RWPE2 (cell line): ENCODE results near the gene CNOT6.
"Not testable (repeated sequence)": the region's sequence is repeated elsewhere in the genome, so short reads cannot be mapped to it uniquely, and the experiment has no call there.

Experiments used
- ATAC-seq: fragments of 200-7000 bp; cut with Tn5 transposase; 3 replicates; pipeline ENCODE4 v1.9.1; 2021; ENCODE audit warnings: low read depth
- DNase-seq: peaks from one replicate; pipeline ENCODE4 v3.0.0-alpha.2; 2020; ENCODE audit warnings: low spot score
- H3K27ac ChIP-seq: fragments of 450-650 bp; 2 replicates; pipeline ENCODE4 v1.5.1; 2017; ENCODE audit warnings: mild to moderate bottlenecking; ENCODE audit not compliant: poor library complexity, severe bottlenecking
- H3K27me3 ChIP-seq: fragments of 250-450 bp; sonication (Bioruptor Pico); 2 replicates; pipeline ENCODE4 v1.5.1; 2021; ENCODE audit warnings: mild to moderate bottlenecking, moderate library complexity; ENCODE audit not compliant: insufficient read depth, poor library complexity, severe bottlenecking
- H3K36me3 ChIP-seq: fragments of 250-450 bp; sonication (Bioruptor Pico); 2 replicates; pipeline ENCODE4 v1.5.1; 2020; ENCODE audit warnings: low read depth, mild to moderate bottlenecking, moderate library complexity
- H3K4me1 ChIP-seq: fragments of 250-450 bp; sonication (Bioruptor Pico); 2 replicates; pipeline ENCODE4 v1.5.1; 2021; ENCODE audit warnings: mild to moderate bottlenecking, moderate library complexity; ENCODE audit not compliant: insufficient read depth, poor library complexity, severe bottlenecking
- H3K4me3 ChIP-seq: fragments of 250-450 bp; sonication (Bioruptor Pico); 2 replicates; pipeline ENCODE4 v1.5.1; 2021; ENCODE audit warnings: mild to moderate bottlenecking, moderate library complexity; ENCODE audit not compliant: severe bottlenecking
- H3K9me3 ChIP-seq: fragments of 250-450 bp; sonication (Bioruptor Pico); 2 replicates; pipeline ENCODE4 v1.5.1; 2021; ENCODE audit warnings: mild to moderate bottlenecking, moderate library complexity; ENCODE audit not compliant: severe bottlenecking
- CTCF ChIP-seq: fragments of 450-650 bp; IDR thresholded peaks from one replicate; pipeline ENCODE4 v1.5.1; 2017; ENCODE audit warnings: mild to moderate bottlenecking, moderate library complexity; ENCODE audit not compliant: poor library complexity, severe bottlenecking

Gene CNOT6

GRCh38 chr5:180507661-180508060 lies 13.5 kb downstream of the CNOT6 start:
- no peak for ATAC-seq
- Histone ChIP-seq H3K4me1 (no peaks in the 10 kb centered on the region), H3K27me3 (no peaks in the 10 kb centered on the region), H3K27ac (no peak overlapping the region), H3K36me3 (peaks cover 31% of the 10 kb centered on the region), H3K4me3 (no peak overlapping the region), H3K9me3 (no peaks in the 10 kb centered on the region)
- no peak for DNase-seq
- no peak for TF ChIP-seq CTCF

GRCh38 chr5:180515294-180515693 lies 21.1 kb downstream of the CNOT6 start:
- Histone ChIP-seq H3K4me1 (peaks cover 2% of the 10 kb centered on the region), H3K4me3 (no peak overlapping the region), H3K27me3 (no peaks in the 10 kb centered on the region), H3K9me3 (no peaks in the 10 kb centered on the region), H3K27ac (no peak overlapping the region), H3K36me3 (peaks cover 16% of the 10 kb centered on the region)
- no peak for DNase-seq
- no peak for ATAC-seq
- TF ChIP-seq CTCF: no peak

GRCh38 chr5:180515974-180516373 lies 21.8 kb downstream of the CNOT6 start:
- ATAC-seq, H3K4me1 ChIP-seq, DNase-seq, H3K27ac ChIP-seq, H3K9me3 ChIP-seq, H3K4me3 ChIP-seq, H3K27me3 ChIP-seq: not testable (repeated sequence)
- H3K36me3 ChIP-seq: peaks cover 11% of the 10 kb centered on the region; the same call in 1 of the 2 replicates

DNA sequence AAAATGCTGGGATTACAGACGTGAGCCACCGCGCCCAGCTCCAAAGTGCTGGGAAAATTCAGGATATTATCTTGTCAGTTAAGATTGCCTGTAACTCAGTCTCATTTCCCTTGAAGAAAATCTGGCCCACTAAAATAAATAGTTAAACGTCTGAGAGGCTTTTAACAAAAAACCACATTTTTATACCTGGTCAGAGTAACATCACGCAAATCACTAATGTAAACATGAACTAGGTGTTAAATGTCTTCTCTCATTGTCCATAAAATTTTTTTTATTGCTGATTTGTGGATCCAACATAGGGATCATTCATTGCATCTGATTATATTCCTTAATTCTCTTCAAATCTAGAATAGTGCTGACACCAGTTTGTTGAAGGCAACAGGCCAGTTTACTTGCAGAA lies 22.3 kb downstream of the CNOT6 start:
- Histone ChIP-seq H3K4me1 (peaks cover 13% of the 10 kb centered on the region), H3K36me3 (peaks cover 11% of the 10 kb centered on the region; the same call in 1 of the 2 replicates), H3K4me3 (no peak overlapping the region), H3K9me3 (no peaks in the 10 kb centered on the region), H3K27ac (no peak overlapping the region), H3K27me3 (no peaks in the 10 kb centered on the region)
- no peak for DNase-seq
- no peak for ATAC-seq
- no peak for TF ChIP-seq CTCF

DNA sequence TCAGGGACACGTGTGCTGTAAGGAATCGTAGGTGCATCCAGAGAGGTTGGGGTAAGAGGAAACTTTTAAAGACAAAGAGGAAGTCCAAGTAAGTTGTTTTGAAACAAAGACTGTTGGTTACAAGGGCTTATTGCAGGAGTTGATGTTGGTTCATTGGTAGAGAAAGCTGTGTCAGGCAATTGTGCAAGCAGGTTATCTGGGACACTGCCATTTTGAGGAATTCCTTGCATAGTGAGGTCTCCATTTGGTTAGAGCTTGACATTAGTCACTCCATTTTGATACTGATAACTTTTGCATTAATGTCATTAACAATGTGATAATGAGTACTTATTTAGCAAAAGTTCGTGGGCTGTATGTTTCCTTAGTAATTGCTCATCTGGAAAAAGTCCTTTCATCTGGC lies 24.9 kb downstream of the CNOT6 start:
- no peak overlapping the region for H3K27ac ChIP-seq
- no peak for DNase-seq

More for the DNA sequence above, 24.9 kb downstream of the CNOT6 start:
- peaks cover 17% of the 10 kb centered on the region for H3K4me1 ChIP-seq
- ATAC-seq: no peak
- H3K9me3 ChIP-seq: no peaks in the 10 kb centered on the region
- no peaks in the 10 kb centered on the region; the same call in 1 of the 2 replicates for H3K36me3 ChIP-seq
- no peaks in the 10 kb centered on the region for H3K27me3 ChIP-seq
- TF ChIP-seq CTCF: no peak
- no peak overlapping the region for H3K4me3 ChIP-seq
